H1 (cell line): ENCODE results near the gene ZSWIM4.

Source experiments
- ASH2L ChIP-seq: fragments of 200-600, 300-600 bp; sonication (generic); IDR thresholded peaks from one replicate; pipeline ENCODE4 v1.7.1; 2017; ENCODE audit warnings: low read length
- ATF3 ChIP-seq: IDR thresholded peaks from 2 replicates; pipeline ENCODE4 v1.6.1; 2011; ENCODE audit warnings: low read depth, mild to moderate bottlenecking, low read length; ENCODE audit not compliant: insufficient read depth
- CREB1 ChIP-seq: IDR thresholded peaks from 2 replicates; pipeline ENCODE4 v1.6.1; 2012; ENCODE audit warnings: inconsistent platforms
- CTCF ChIP-seq, 3 experiments: IDR thresholded peaks; 1 replicate in 2 of 3; 2 replicates in 1 of 3; pipeline versions ENCODE4 v1.5.1 to v1.6.1; 2011; ENCODE audit warnings: low read length in 3 of 3, mild to moderate bottlenecking in 3 of 3, inconsistent platforms in 2 of 3, low read depth in 1 of 3, moderate library complexity in 1 of 3; ENCODE audit not compliant: insufficient read depth in 1 of 3; ENCODE audit errors: control extremely low read depth in 1 of 3
- EZH2 ChIP-seq: fragments of 200-600 bp; sonication (generic); IDR thresholded peaks from 2 replicates; pipeline ENCODE4 v1.7.1; 2012; ENCODE audit warnings: low read depth, mild to moderate bottlenecking, moderate library complexity, low read length, inconsistent platforms; ENCODE audit not compliant: severe bottlenecking
- JUND ChIP-seq: IDR thresholded peaks from 2 replicates; pipeline ENCODE4 v1.6.1; 2011; ENCODE audit warnings: mild to moderate bottlenecking, improper control_type of control experiment, low read length
- MAFK ChIP-seq: IDR thresholded peaks from 2 replicates; pipeline ENCODE4 v1.6.1; 2012; ENCODE audit warnings: low read depth, mild to moderate bottlenecking, improper control_type of control experiment, low read length
- POLR2A ChIP-seq, 2 experiments: IDR thresholded peaks; 1 replicate in 1 of 2; 2 replicates in 1 of 2; pipeline ENCODE4 v1.6.1; 2011; ENCODE audit warnings: low read depth in 2 of 2, low read length in 2 of 2, mild to moderate bottlenecking in 2 of 2; ENCODE audit errors: control extremely low read depth in 1 of 2
- POLR2AphosphoS5 ChIP-seq: IDR thresholded peaks from 2 replicates; pipeline ENCODE4 v1.6.1; 2011; ENCODE audit warnings: low read depth, low read length
- RNF2 ChIP-seq: fragments of 200-900, 300-1000 bp; sonication (generic); IDR thresholded peaks from 2 replicates; pipeline ENCODE4 v1.7.1; 2016; ENCODE audit warnings: borderline replicate concordance, low read depth, mild to moderate bottlenecking, antibody characterized with exemption, low read length; ENCODE audit not compliant: poor library complexity, severe bottlenecking; ENCODE audit errors: missing control alignments
- SIX5 ChIP-seq: IDR thresholded peaks from 2 replicates; pipeline ENCODE4 v1.6.1; 2011; ENCODE audit warnings: mild to moderate bottlenecking, low read depth, low read length
- SUZ12 ChIP-seq: fragments of 200-600 bp; sonication (generic); IDR thresholded peaks from 2 replicates; pipeline ENCODE4 v1.6.1; 2012; ENCODE audit warnings: mild to moderate bottlenecking, inconsistent platforms, low read length, moderate library complexity, mixed read lengths
- ZNF274 ChIP-seq: IDR thresholded peaks from 2 replicates; pipeline ENCODE4 v1.7.0; 2012; ENCODE audit warnings: low read length, borderline replicate concordance; ENCODE audit errors: extremely low read depth

GRCh38 chr19:13870873-13871272 is 75.6 kb downstream of the ZSWIM4 start:
- TF ChIP-seq POLR2AphosphoS5 (no peak), ATF3 (no peak), POLR2A (IDR thresholded peaks at IDR 0.05; ENCODE audit: control extremely low read depth in 1 of 2, low read depth in 2 of 2, low read length in 2 of 2) (no peak), CREB1 (no peak), JUND (no peak), CTCF (IDR thresholded peaks at IDR 0.05; ENCODE audit: control extremely low read depth in 1 of 3, insufficient read depth in 1 of 3, low read depth in 1 of 3, low read length in 3 of 3) (no peak), SUZ12 (no peak), EZH2 (no peak), ASH2L (no peak), RNF2 (no peak), SIX5 (no peak), ZNF274 (no peak), MAFK (no peak)
